BE2C (cell line): ENCODE results near the gene CLIC4.

ENCODE experiments used
- DNase-seq: peaks from one replicate; pipeline ENCODE4 v3.0.0-alpha.2; 2020
- H3K27me3 ChIP-seq: fragments of 250-450 bp; sonication (Bioruptor Pico); 2 replicates; pipeline ENCODE4 v1.5.1; 2020; ENCODE audit warnings: mild to moderate bottlenecking
- H3K36me3 ChIP-seq: fragments of 250-450 bp; sonication (Bioruptor Pico); 2 replicates; pipeline ENCODE4 v1.5.1; 2020; ENCODE audit warnings: mild to moderate bottlenecking
- H3K4me1 ChIP-seq: fragments of 250-450 bp; sonication (Bioruptor Pico); 2 replicates; pipeline ENCODE4 v1.5.1; 2020
- H3K4me3 ChIP-seq: 2 replicates; pipeline ENCODE4 v1.5.1; 2011; ENCODE audit warnings: low read depth, low read length
- H3K9me3 ChIP-seq: fragments of 250-450 bp; sonication (Bioruptor Pico); 2 replicates; pipeline ENCODE4 v1.5.1; 2020
- CTCF ChIP-seq: IDR thresholded peaks from 2 replicates; pipeline ENCODE4 v1.5.1; 2012; ENCODE audit warnings: mild to moderate bottlenecking, low read depth, low read length

The CLIC4 gene

GRCh38 chr1:24849672-24850295 is 104.5 kb downstream of the CLIC4 start:
- H3K4me3 ChIP-seq: no peak overlapping the region
- H3K4me1 ChIP-seq: no peaks in the 10 kb centered on the region
- peak; percentile 19 for DNase-seq
- TF ChIP-seq CTCF: peak; percentile 39
- no peaks in the 10 kb centered on the region for H3K9me3 ChIP-seq
- no peaks in the 10 kb centered on the region for H3K36me3 ChIP-seq
- no peaks in the 10 kb centered on the region; the same call in 1 of the 2 replicates for H3K27me3 ChIP-seq

GRCh38 chr1:24850328-24850920 is 105.2 kb downstream of the CLIC4 start:
- Histone ChIP-seq H3K4me3 (no peak overlapping the region), H3K36me3 (no peaks in the 10 kb centered on the region), H3K4me1 (no peaks in the 10 kb centered on the region), H3K9me3 (no peaks in the 10 kb centered on the region), H3K27me3 (no peaks in the 10 kb centered on the region; the same call in 1 of the 2 replicates)
- no peak for TF ChIP-seq CTCF
- no peak for DNase-seq

- no peaks in the 10 kb centered on the region for H3K4me1 ChIP-seq
- DNase-seq: no peak
- TF ChIP-seq CTCF: no peak
- no peaks in the 10 kb centered on the region for H3K36me3 ChIP-seq
- H3K9me3 ChIP-seq: no peaks in the 10 kb centered on the region
- H3K27me3 ChIP-seq: no peaks in the 10 kb centered on the region; the same call in 1 of the 2 replicates
- no peak overlapping the region for H3K4me3 ChIP-seq
These were observed 108.4 kb downstream of the CLIC4 start for GRCh38 chr1:24853649-24854048.

GRCh38 chr1:24855474-24855873 is 110.2 kb downstream of the CLIC4 start:
- no peak overlapping the region for H3K4me3 ChIP-seq
- no peak for DNase-seq
- H3K4me1 ChIP-seq: no peaks in the 10 kb centered on the region
- no peak for TF ChIP-seq CTCF
- H3K27me3 ChIP-seq: no peaks in the 10 kb centered on the region
- no peaks in the 10 kb centered on the region for H3K36me3 ChIP-seq
- H3K9me3 ChIP-seq: no peaks in the 10 kb centered on the region

- Histone ChIP-seq H3K4me3 (no peak overlapping the region), H3K36me3 (no peaks in the 10 kb centered on the region), H3K27me3 (no peaks in the 10 kb centered on the region), H3K9me3 (no peaks in the 10 kb centered on the region), H3K4me1 (no peaks in the 10 kb centered on the region)
- TF ChIP-seq CTCF: no peak
- no peak for DNase-seq
These were observed 111.7 kb downstream of the CLIC4 start for GRCh38 chr1:24856787-24857506.
